Osteoblast (primary cell): ENCODE measurements around the gene DMD. TPM values are rescaled to one million over a fixed set of nuclear protein-coding genes. Genes with fewer than 3 reads are reported as not detected.

Experiments
- DNase-seq: peaks from one replicate; pipeline ENCODE4 v3.0.0; 2011; ENCODE audit warnings: low spot score, mixed read lengths; ENCODE audit not compliant: insufficient read length; ENCODE audit errors: missing footprints
- H2AFZ ChIP-seq: 2 replicates; pipeline ENCODE4 v1.6.0; 2011; ENCODE audit warnings: mild to moderate bottlenecking, low read length
- H3K27ac ChIP-seq: 2 replicates; pipeline ENCODE4 v1.5.1; 2011; ENCODE audit warnings: mild to moderate bottlenecking, low read depth, low read length, moderate library complexity
- H3K27me3 ChIP-seq: 2 replicates; pipeline ENCODE4 v1.6.0; 2012; ENCODE audit warnings: mild to moderate bottlenecking, control low read depth, inconsistent platforms, low read length, moderate library complexity; ENCODE audit not compliant: insufficient read depth
- H3K36me3 ChIP-seq: 2 replicates; pipeline ENCODE4 v1.5.1; 2011; ENCODE audit warnings: mild to moderate bottlenecking, low read length, control low read depth, moderate library complexity; ENCODE audit not compliant: insufficient read depth
- H3K4me1 ChIP-seq: 2 replicates; pipeline ENCODE4 v1.5.1; 2011; ENCODE audit warnings: mild to moderate bottlenecking, low read length, control low read depth, moderate library complexity; ENCODE audit not compliant: insufficient read depth
- H3K4me2 ChIP-seq: 2 replicates; pipeline ENCODE4 v1.6.0; 2011; ENCODE audit warnings: mild to moderate bottlenecking, low read length; ENCODE audit not compliant: insufficient read depth
- H3K4me3 ChIP-seq: fragments of 200-600 bp; sonication (generic); 3 replicates; pipeline ENCODE4 v1.5.1; 2012; ENCODE audit warnings: mild to moderate bottlenecking, low read length, inconsistent platforms; ENCODE audit not compliant: insufficient read depth
- H3K79me2 ChIP-seq: 2 replicates; pipeline ENCODE4 v1.6.0; 2012; ENCODE audit warnings: mild to moderate bottlenecking, low read length, control low read depth, inconsistent platforms; ENCODE audit not compliant: insufficient read depth
- H3K9me3 ChIP-seq: 2 replicates; pipeline ENCODE4 v1.5.1; 2011; ENCODE audit warnings: low read depth, low read length, control low read depth
- H4K20me1 ChIP-seq: 2 replicates; pipeline ENCODE4 v1.6.0; 2012; ENCODE audit warnings: mild to moderate bottlenecking, low read length, control low read depth; ENCODE audit not compliant: insufficient read depth
- CTCF ChIP-seq: IDR thresholded peaks from 2 replicates; pipeline ENCODE4 v1.5.1; 2011; ENCODE audit warnings: mild to moderate bottlenecking, low read depth, low read length, moderate library complexity; ENCODE audit errors: extremely low read depth
- total RNA-seq: library from RNA; depleted of rRNA; stranded (reverse); fragments of >200 nt; gene quantifications from 2 replicates; pipeline ENCODE4 v1.2.3, GENCODE V29; 2012

The DMD gene
- total RNA-seq, 1 donor = 12.7 TPM

- Histone ChIP-seq H3K4me2 (no peak overlapping the region), H3K27me3 (no peaks in the 10 kb centered on the region), H4K20me1 (no peaks in the 10 kb centered on the region), H3K27ac (no peak overlapping the region), H3K9me3 (no peaks in the 10 kb centered on the region), H2AFZ (no peak overlapping the region), H3K79me2 (no peaks in the 10 kb centered on the region), H3K4me1 (no peaks in the 10 kb centered on the region), H3K4me3 (no peak overlapping the region), H3K36me3 (no peaks in the 10 kb centered on the region)
- no peak for TF ChIP-seq CTCF
- no peak for DNase-seq
Measured at GRCh38 chrX:31858915-31859314, 1352.4 kb downstream of the DMD start.

- Histone ChIP-seq H3K9me3 (no peaks in the 10 kb centered on the region), H3K4me2 (no peak overlapping the region), H2AFZ (no peak overlapping the region), H3K4me3 (no peak overlapping the region), H3K4me1 (no peaks in the 10 kb centered on the region), H4K20me1 (no peaks in the 10 kb centered on the region), H3K27me3 (no peaks in the 10 kb centered on the region), H3K36me3 (no peaks in the 10 kb centered on the region), H3K27ac (no peak overlapping the region), H3K79me2 (no peaks in the 10 kb centered on the region)
- no peak for TF ChIP-seq CTCF
- no peak for DNase-seq
Measured at GRCh38 chrX:31854716-31855115, 1356.6 kb downstream of the DMD start.

GRCh38 chrX:31851761-31852160 lies 1359.6 kb downstream of the DMD start:
- no peak for TF ChIP-seq CTCF
- Histone ChIP-seq H3K4me2 (no peak overlapping the region), H3K4me1 (no peaks in the 10 kb centered on the region), H3K36me3 (no peaks in the 10 kb centered on the region), H3K9me3 (no peaks in the 10 kb centered on the region), H3K4me3 (no peak overlapping the region), H3K79me2 (no peaks in the 10 kb centered on the region), H4K20me1 (no peaks in the 10 kb centered on the region), H3K27ac (no peak overlapping the region), H3K27me3 (no peaks in the 10 kb centered on the region), H2AFZ (no peak overlapping the region)
- DNase-seq = no peak

- no peak for TF ChIP-seq CTCF
- no peaks in the 10 kb centered on the region for H3K9me3 ChIP-seq
- no peak overlapping the region for H3K4me2 ChIP-seq
- DNase-seq = no peak
- no peaks in the 10 kb centered on the region for H3K4me1 ChIP-seq
- no peaks in the 10 kb centered on the region for H3K79me2 ChIP-seq
- no peak overlapping the region for H2AFZ ChIP-seq
- H3K27me3 ChIP-seq = no peaks in the 10 kb centered on the region
- H3K4me3 ChIP-seq = no peak overlapping the region
- no peaks in the 10 kb centered on the region for H3K36me3 ChIP-seq
- H3K27ac ChIP-seq = no peak overlapping the region
- H4K20me1 ChIP-seq = no peaks in the 10 kb centered on the region
Measured at GRCh38 chrX:31847773-31848172, 1363.6 kb downstream of the DMD start.
